WTC11 (cell line): ENCODE measurements around the gene AGXT. TPM values are rescaled to one million over a fixed set of nuclear protein-coding genes. Genes with fewer than 3 reads are reported as not detected.

Source experiments
- ATAC-seq: fragments of 200-7000 bp; cut with Tn5 transposase; 2 replicates; pipeline ENCODE4 v1.10.0; 2021; ENCODE audit warnings: mild to moderate bottlenecking, moderate library complexity
- CTCF ChIA-PET: fragments of 300-600 bp; sonication (Branson Sonifier 250); formaldehyde crosslinking; loops from one replicate; lab custom pipeline; 2021; ENCODE audit warnings: antibody characterized with exemption; lab: Charles Lee
- POLR2A ChIA-PET: fragments of 350-600 bp; sonication (Branson Sonifier 250); formaldehyde crosslinking; loops from one replicate; lab custom pipeline; 2021; ENCODE audit warnings: antibody characterized with exemption; lab: Charles Lee
- DNase-seq: peaks from one replicate; pipeline ENCODE4 v3.0.0; 2021; ENCODE audit warnings: low spot score
- H3K27ac Mint-ChIP-seq: 2 replicates; pipeline ENCODE4 v1.8.0; 2021; ENCODE audit warnings: mixed read lengths
- H3K27me3 Mint-ChIP-seq: 2 replicates; pipeline ENCODE4 v1.8.0; 2021; ENCODE audit warnings: low read depth, mild to moderate bottlenecking, moderate library complexity, mixed read lengths
- H3K36me3 Mint-ChIP-seq: 2 replicates; pipeline ENCODE4 v1.8.0; 2021; ENCODE audit warnings: mixed read lengths
- H3K4me1 Mint-ChIP-seq: 2 replicates; pipeline ENCODE4 v1.8.0; 2022; ENCODE audit warnings: mixed read lengths
- H3K4me3 Mint-ChIP-seq: 2 replicates; pipeline ENCODE4 v1.8.0; 2021; ENCODE audit warnings: mild to moderate bottlenecking, moderate library complexity, mixed read lengths
- H3K9me3 Mint-ChIP-seq: 2 replicates; pipeline ENCODE4 v1.8.0; 2021; ENCODE audit warnings: mixed read lengths
- ATF2 ChIP-seq: sonication (generic); formaldehyde crosslinking; IDR thresholded peaks from 2 replicates; pipeline ENCODE4 v1.8.1; 2022; ENCODE audit warnings: low read depth, missing genetic modification reagents, borderline replicate concordance
- E2F4 ChIP-seq: sonication (generic); formaldehyde crosslinking; IDR thresholded peaks from 2 replicates; pipeline ENCODE4 v1.8.1; 2022; ENCODE audit warnings: low read depth, mild to moderate bottlenecking, moderate library complexity, missing genetic modification reagents, borderline replicate concordance
- ELF4 ChIP-seq: sonication (generic); formaldehyde crosslinking; IDR thresholded peaks from 2 replicates; pipeline ENCODE4 v1.8.1; 2022; ENCODE audit warnings: low read depth, mild to moderate bottlenecking, moderate library complexity, missing genetic modification reagents
- ESRRA ChIP-seq: sonication (generic); formaldehyde crosslinking; IDR thresholded peaks from 2 replicates; pipeline ENCODE4 v1.8.1; 2022; ENCODE audit warnings: mild to moderate bottlenecking, missing genetic modification reagents, borderline replicate concordance
- FOXJ3 ChIP-seq: sonication (generic); formaldehyde crosslinking; IDR thresholded peaks from 2 replicates; pipeline ENCODE4 v1.9.0; 2021; ENCODE audit warnings: missing genetic modification reagents, mild to moderate bottlenecking, borderline replicate concordance
- FOXP4 ChIP-seq: sonication (generic); formaldehyde crosslinking; IDR thresholded peaks from 2 replicates; pipeline ENCODE4 v1.8.0; 2022; ENCODE audit warnings: mild to moderate bottlenecking, missing genetic modification reagents
- GABPB1 ChIP-seq: sonication (generic); formaldehyde crosslinking; IDR thresholded peaks from 2 replicates; pipeline ENCODE4 v1.8.1; 2023; ENCODE audit warnings: mild to moderate bottlenecking, missing genetic modification reagents
- GRHL2 ChIP-seq: fragments of 250-450 bp; sonication (Bioruptor Pico); IDR thresholded peaks from 2 replicates; pipeline ENCODE4 v1.8.0; 2022; ENCODE audit warnings: mild to moderate bottlenecking, moderate library complexity; ENCODE audit not compliant: insufficient replicate concordance, severe bottlenecking
- GTF2I ChIP-seq: fragments of 250-450 bp; sonication (Bioruptor Pico); conservative IDR thresholded peaks from 2 replicates; pipeline ENCODE4 v1.4.0; 2021; ENCODE audit warnings: mild to moderate bottlenecking
- KAT7 ChIP-seq: sonication (generic); formaldehyde crosslinking; IDR thresholded peaks from 2 replicates; pipeline ENCODE4 v1.8.1; 2023; ENCODE audit warnings: missing genetic modification reagents, mild to moderate bottlenecking, borderline replicate concordance
- MXD4 ChIP-seq: fragments of 250-450 bp; sonication (Bioruptor Pico); IDR thresholded peaks from 2 replicates; pipeline ENCODE4 v1.8.0; 2021; ENCODE audit warnings: mild to moderate bottlenecking, moderate library complexity, borderline replicate concordance
- MYBL2 ChIP-seq: sonication (generic); formaldehyde crosslinking; IDR thresholded peaks from 2 replicates; pipeline ENCODE4 v1.8.1; 2023; ENCODE audit warnings: mild to moderate bottlenecking, moderate library complexity, missing genetic modification reagents
- RORB ChIP-seq: fragments of 250-450 bp; sonication (Bioruptor Pico); IDR thresholded peaks from 2 replicates; pipeline ENCODE4 v1.9.0; 2021; ENCODE audit warnings: mild to moderate bottlenecking
- TEAD4 ChIP-seq: sonication (generic); formaldehyde crosslinking; IDR thresholded peaks from 2 replicates; pipeline ENCODE4 v1.8.0; 2022; ENCODE audit warnings: mild to moderate bottlenecking, missing genetic modification reagents
- USF1 ChIP-seq: sonication (generic); formaldehyde crosslinking; IDR thresholded peaks from 2 replicates; pipeline ENCODE4 v1.8.0; 2022; ENCODE audit warnings: mild to moderate bottlenecking, missing genetic modification reagents
- USF2 ChIP-seq: sonication (generic); formaldehyde crosslinking; IDR thresholded peaks from 2 replicates; pipeline ENCODE4 v1.8.1; 2023; ENCODE audit warnings: mild to moderate bottlenecking, missing genetic modification reagents, moderate library complexity
- ZNF396 ChIP-seq: fragments of 250-450 bp; sonication (Bioruptor Pico); IDR thresholded peaks from 2 replicates; pipeline ENCODE4 v1.8.0; 2021; ENCODE audit warnings: mild to moderate bottlenecking, moderate library complexity, borderline replicate concordance
- ZNF416 ChIP-seq: fragments of 250-450 bp; sonication (Bioruptor Pico); IDR thresholded peaks from 2 replicates; pipeline ENCODE4 v1.9.0; 2021; ENCODE audit warnings: mild to moderate bottlenecking, inconsistent platforms
- total RNA-seq: library from RNA; stranded (reverse); gene quantifications from 3 replicates; pipeline ENCODE4 v1.2.3, GENCODE V29; 2021
- TF ChIP-seq, protein P1 (sequence below): sonication (generic); formaldehyde crosslinking; IDR thresholded peaks from 2 replicates; pipeline ENCODE4 v1.8.1; 2023; ENCODE audit warnings: mild to moderate bottlenecking, missing genetic modification reagents, borderline replicate concordance
- TF ChIP-seq, protein P2 (sequence below): fragments of 250-450 bp; sonication (Bioruptor Pico); IDR thresholded peaks from 2 replicates; pipeline ENCODE4 v1.9.0; 2021; ENCODE audit warnings: moderate library complexity, mild to moderate bottlenecking, inconsistent platforms, borderline replicate concordance
- TF ChIP-seq, protein P3 (sequence below): sonication (generic); formaldehyde crosslinking; IDR thresholded peaks from 2 replicates; pipeline ENCODE4 v1.8.1; 2022; ENCODE audit warnings: mild to moderate bottlenecking, missing genetic modification reagents, moderate library complexity, borderline replicate concordance

The AGXT gene
- total RNA-seq, 1 experiment from 2014 or later: 0.24 TPM

DNA sequence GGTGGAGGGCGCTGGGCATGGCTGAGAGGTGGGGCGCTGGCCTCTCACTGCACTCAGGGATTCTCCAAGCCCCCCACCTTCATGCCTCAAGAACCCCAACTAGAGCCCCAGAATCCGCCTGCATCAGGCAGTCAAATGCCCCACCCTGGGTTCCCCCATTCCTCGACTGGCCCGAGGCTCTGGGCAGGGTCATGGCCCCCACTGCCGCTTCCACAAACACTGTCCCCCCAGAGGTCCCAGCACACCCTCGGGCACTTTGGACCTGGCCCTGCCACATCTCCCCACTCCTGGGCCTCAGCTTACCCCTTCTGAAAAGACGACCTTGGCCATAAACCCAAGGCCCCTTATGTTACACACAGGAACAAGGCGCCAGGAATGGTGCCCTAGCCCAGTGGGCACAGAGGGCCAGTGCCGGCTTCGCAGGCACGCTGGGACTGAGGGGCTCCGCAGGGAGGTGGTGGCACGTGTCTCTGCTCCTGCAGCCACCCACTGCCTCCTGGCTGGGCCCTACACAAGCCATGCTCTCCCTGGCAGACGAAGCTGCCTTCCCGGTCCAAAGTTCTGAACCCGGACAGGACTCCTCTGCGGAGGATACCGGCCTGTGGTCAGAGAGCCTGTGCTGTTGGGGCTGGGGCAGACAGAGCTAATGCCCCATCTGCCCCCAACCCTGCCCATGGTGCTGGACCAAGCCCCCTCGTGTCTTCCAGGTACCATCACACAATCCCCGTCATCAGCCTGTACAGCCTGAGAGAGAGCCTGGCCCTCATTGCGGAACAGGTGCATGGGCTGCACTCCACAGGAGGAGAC, 6.8 kb downstream of the AGXT start (continued):
- TF ChIP-seq FOXP4 (CRISPR knock-in tag): no peak
- TF ChIP-seq FOXJ3: no peak
- TF ChIP-seq GTF2I (CRISPR knock-in tag): no peak
- TF ChIP-seq MXD4 (CRISPR knock-in tag): no peak
- no peak for TF ChIP-seq GRHL2
- no peak for TF ChIP-seq RORB (CRISPR knock-in tag)

GRCh38 chr2:240876035-240876474, 7.4 kb downstream of the AGXT start:
- POLR2A ChIA-PET: no interaction called here
- Mint-ChIP-seq H3K36me3 (no peaks in the 10 kb centered on the region), H3K27ac (no peak overlapping the region), H3K4me1 (no peaks in the 10 kb centered on the region), H3K9me3 (no peaks in the 10 kb centered on the region), H3K4me3 (no peak overlapping the region), H3K27me3 (no peaks in the 10 kb centered on the region)
- CTCF ChIA-PET: no interaction called here
- no peak for DNase-seq
- no peak for ATAC-seq
- TF ChIP-seq, protein P1, sequence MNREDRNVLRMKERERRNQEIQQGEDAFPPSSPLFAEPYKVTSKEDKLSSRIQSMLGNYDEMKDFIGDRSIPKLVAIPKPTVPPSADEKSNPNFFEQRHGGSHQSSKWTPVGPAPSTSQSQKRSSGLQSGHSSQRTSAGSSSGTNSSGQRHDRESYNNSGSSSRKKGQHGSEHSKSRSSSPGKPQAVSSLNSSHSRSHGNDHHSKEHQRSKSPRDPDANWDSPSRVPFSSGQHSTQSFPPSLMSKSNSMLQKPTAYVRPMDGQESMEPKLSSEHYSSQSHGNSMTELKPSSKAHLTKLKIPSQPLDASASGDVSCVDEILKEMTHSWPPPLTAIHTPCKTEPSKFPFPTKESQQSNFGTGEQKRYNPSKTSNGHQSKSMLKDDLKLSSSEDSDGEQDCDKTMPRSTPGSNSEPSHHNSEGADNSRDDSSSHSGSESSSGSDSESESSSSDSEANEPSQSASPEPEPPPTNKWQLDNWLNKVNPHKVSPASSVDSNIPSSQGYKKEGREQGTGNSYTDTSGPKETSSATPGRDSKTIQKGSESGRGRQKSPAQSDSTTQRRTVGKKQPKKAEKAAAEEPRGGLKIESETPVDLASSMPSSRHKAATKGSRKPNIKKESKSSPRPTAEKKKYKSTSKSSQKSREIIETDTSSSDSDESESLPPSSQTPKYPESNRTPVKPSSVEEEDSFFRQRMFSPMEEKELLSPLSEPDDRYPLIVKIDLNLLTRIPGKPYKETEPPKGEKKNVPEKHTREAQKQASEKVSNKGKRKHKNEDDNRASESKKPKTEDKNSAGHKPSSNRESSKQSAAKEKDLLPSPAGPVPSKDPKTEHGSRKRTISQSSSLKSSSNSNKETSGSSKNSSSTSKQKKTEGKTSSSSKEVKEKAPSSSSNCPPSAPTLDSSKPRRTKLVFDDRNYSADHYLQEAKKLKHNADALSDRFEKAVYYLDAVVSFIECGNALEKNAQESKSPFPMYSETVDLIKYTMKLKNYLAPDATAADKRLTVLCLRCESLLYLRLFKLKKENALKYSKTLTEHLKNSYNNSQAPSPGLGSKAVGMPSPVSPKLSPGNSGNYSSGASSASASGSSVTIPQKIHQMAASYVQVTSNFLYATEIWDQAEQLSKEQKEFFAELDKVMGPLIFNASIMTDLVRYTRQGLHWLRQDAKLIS (CRISPR knock-in tag): no peak
- TF ChIP-seq GABPB1 (CRISPR knock-in tag) (no peak), ATF2 (CRISPR knock-in tag) (no peak), TEAD4 (CRISPR knock-in tag) (no peak), ZNF416 (CRISPR knock-in tag) (no peak), ELF4 (CRISPR knock-in tag) (no peak), KAT7 (CRISPR knock-in tag) (no peak), USF2 (CRISPR knock-in tag) (no peak), USF1 (CRISPR knock-in tag) (no peak), E2F4 (CRISPR knock-in tag) (no peak), ESRRA (CRISPR knock-in tag) (no peak), GRHL2 (no peak), ZNF396 (no peak), MYBL2 (CRISPR knock-in tag) (no peak)
- TF ChIP-seq, protein P2, sequence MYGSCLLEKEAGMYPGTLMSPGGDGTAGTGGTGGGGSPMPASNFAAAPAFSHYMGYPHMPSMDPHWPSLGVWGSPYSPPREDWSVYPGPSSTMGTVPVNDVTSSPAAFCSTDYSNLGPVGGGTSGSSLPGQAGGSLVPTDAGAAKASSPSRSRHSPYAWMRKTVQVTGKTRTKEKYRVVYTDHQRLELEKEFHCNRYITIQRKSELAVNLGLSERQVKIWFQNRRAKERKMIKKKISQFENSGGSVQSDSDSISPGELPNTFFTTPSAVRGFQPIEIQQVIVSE (CRISPR knock-in tag): no peak
- TF ChIP-seq, protein P3, sequence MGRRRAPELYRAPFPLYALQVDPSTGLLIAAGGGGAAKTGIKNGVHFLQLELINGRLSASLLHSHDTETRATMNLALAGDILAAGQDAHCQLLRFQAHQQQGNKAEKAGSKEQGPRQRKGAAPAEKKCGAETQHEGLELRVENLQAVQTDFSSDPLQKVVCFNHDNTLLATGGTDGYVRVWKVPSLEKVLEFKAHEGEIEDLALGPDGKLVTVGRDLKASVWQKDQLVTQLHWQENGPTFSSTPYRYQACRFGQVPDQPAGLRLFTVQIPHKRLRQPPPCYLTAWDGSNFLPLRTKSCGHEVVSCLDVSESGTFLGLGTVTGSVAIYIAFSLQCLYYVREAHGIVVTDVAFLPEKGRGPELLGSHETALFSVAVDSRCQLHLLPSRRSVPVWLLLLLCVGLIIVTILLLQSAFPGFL (CRISPR knock-in tag): no peak
